GM19351 (cell line): ENCODE data around the gene LMAN1L.

ENCODE experiments used
- ATAC-seq: cut with Tn5 transposase; IDR thresholded peaks from one replicate; pipeline ENCODE4 v1.9.1; 2021; ENCODE audit warnings: mild to moderate bottlenecking, moderate library complexity; ENCODE audit not compliant: unreplicated experiment

Gene LMAN1L

GRCh38 chr15:74851960-74852359 lies 39.3 kb downstream of the LMAN1L start:
- ATAC-seq = no peak

GRCh38 chr15:74854453-74855022 lies 41.9 kb downstream of the LMAN1L start:
- no peak for ATAC-seq

DNA sequence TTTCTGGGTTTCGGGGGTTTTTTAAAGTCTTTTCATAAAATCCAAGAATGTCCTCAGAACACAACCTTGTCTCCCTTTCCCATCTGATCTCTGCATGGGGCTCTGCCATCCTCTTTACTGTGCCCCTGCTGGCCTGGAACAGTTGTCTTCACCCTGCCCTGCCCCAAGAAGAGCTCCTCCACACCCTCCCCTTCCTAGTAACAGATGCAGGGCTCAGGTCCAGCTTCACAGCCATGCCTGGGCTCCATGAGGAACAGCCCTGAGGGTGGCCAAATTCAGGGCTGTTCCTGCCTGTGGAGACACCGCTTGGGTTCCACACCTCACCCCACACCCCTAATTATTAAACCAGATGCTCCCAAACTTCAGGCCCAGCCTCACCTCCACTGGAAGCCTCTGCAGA lies 43.2 kb downstream of the LMAN1L start:
- ATAC-seq = no peak

DNA sequence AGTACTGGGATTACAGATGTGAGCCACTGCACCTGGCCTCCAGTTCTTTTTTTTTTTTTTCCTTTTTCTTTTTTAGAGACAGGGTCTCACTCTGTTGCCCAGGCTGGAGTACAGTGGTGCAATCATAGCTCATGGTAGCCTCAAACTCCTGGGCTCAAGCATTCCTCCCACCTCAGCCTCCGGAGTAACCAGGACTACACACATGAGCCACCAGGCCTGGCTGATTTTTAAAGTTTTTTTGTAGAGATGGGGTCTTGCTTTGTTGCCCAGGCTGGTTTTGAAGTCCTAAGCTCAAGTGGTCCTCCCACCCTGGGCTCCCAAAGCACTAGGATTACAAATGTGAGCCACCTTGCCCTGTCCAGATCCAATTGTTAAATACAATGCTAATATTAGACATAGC lies 43.9 kb downstream of the LMAN1L start:
- ATAC-seq = no peak

DNA sequence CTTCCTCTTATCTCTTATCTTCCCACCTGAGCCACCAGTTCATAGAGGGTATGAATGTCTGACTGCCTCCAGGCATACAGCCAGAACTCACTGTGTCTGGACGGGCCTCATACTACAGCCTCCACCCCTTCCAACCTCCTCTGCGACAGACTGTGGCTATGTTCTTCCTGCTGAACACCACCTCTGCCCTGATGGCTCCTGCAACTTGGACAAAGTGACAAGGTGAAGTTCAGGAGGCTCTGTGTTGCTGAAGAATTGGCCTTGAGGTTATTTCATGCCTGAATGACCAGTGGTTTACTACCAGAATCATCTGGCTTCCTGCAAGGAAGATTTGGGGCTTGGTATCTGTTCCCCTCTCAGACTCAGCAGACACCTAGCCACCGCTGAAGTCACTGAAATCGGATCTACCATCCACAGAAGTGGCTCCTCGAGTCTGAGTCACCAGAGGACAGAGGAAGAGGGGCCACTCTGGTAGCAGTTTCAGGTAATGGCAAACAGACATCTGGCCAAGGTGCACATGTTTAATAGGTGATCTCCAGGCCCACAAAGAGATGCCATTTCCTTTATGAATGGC lies 44.5 kb downstream of the LMAN1L start:
- peak; percentile 80 for ATAC-seq

DNA sequence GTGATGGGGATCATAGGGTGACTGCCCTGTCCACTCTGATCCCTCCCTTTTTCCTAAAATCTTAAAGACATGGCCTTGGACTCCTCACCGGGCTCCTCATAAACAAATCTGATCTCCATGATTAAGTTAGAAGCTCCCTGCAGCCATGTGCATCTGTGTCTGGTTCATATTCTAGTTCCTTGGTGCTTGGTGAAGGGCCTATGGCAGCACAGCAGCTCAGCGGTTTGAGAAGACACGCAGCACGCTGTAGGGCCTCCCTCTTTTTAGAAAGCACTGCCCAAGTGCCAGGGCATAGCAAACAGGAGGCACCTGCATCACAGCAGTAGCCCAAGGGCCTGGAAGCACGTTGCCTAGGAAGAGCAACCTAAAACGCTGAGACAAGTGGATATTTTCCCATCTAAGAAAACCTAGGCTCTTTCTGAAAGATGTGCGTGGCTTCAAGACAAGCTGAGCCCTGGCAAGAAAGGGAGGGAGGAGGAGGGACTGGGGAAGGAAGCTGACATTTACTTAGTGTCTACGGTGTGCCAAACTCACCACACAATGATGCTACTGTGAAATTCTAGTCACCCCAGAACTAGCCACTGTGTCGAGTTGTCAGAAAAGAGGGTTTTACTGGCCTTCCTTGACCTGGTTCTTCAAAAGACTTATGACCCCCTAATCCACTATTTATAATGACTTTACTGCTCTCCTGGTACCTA lies 45.2 kb downstream of the LMAN1L start:
- ATAC-seq = no peak

DNA sequence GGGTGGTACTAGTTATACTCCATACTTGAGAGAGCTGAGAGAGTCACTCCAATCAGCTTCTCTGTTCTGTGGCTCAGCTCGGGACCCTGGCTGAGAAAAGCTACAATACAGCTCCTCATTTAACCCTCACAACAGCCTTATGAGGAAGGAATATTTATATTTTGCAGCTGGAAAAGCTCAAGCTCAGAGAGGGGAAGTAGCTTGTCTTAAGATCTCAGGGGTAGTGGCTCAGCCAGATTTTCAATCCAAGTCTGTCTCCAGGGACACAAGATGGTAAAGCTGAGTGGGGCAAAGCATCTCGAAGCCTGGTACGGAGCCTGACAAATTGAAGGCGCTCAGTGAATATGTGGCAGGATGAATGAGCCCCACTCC lies 45.7 kb downstream of the LMAN1L start:
- ATAC-seq = no peak

DNA sequence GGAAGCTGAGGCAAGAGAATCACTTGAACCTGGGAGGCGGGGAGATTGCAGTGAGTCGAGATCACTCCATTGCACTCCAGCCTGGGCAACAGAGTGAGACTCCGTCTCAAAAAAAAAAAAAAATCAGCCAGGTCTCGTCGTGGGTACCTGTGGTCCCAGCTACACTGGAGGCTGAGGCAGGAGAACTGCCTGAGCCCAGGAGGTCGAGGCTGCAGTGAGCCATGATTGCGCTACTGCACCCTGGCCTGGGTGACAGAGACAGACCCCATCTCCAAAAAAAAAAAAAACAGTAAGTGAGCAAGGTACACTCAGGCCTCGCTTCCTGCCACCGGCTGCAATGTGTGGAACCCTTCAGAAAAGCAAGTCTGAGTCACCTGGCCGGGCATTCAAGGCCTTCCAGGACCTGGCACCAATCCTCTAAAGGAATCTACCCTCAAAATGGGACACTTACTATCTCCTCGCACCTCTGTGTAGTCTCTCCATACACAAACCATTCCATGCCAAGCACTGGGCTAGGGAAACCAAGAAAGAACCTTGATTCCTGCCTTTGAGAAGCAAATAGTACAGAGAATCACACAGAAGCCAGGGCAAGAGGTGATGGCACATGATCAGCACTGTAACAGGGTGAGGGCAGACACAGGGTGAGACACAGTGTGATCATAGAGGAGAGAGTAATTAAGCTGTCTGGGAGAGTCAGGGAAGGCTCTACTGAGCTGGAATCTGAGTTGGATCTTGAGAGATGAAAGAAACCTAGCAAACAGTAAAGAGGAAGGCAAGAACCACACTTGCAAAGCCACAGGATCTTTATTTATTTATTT lies 50.8 kb downstream of the LMAN1L start:
- ATAC-seq = no peak

DNA sequence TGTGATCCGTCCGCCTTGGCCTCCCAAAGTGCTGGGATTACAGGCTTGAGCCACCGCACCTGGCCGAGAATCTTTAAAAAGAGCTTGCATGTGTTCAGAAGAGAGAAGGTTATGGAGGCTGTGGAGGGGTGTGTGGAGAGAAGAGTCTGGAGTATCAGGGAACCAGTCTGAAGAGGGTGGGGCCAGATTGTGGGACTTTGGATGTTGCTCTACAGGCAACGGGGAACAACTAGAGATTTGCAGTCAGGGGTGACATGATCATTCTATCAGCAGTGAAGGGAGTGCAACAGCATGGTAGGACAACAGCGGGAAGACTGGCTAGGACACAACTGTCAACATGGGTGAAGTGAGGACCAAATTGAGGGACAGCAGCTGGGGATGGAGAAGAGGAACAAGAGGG lies 51.7 kb downstream of the LMAN1L start:
- ATAC-seq = no peak

DNA sequence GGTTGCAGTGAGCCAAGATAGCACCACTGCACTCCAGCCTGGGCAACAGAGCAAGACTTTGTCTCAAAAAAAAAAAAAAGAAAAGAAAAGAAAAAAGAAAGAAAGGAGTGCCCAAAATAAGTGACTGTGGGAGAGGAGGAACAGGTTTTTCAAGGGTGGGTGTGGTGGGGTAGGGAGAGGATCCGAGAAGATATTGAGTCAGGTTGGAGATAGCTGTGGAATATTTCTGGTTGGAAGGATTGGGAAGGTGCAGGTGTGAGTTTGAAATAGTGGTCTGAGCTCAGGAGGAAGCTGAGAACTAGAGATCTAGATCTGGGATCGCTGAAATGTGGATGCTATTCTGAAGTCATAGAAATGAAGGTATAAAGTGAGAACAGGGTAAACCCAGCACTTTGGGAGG lies 52.7 kb downstream of the LMAN1L start:
- no peak for ATAC-seq

- ATAC-seq = no peak
Observed at GRCh38 chr15:74866090-74866489, 53.5 kb downstream of the LMAN1L start.

DNA sequence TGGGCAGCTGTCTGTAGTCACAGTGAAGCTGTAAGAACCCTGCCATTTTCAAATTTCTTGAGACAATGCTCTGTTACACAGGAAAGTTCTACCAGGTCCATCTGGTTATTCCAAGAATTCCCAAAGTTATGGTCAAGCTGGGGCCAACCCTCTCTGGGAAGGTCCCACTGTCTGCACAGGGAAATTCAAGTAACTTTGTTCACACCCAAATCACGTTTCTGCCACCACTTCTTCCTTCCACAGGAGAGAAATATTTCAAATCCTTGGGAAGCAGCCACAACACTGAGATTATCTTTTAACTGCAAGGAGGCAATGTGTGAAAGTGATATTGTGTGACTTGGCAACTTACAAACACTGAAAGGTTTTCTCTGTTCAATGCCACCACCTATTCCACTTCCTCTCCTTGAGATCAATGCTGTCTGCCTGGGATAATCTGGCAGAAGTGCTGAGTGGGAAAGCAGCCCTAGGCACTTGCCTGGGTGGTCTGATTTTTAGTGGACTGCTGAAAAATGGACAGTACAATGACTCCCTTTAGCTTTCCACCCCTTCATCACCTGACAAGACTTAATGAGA lies 54.9 kb downstream of the LMAN1L start:
- ATAC-seq = no peak

DNA sequence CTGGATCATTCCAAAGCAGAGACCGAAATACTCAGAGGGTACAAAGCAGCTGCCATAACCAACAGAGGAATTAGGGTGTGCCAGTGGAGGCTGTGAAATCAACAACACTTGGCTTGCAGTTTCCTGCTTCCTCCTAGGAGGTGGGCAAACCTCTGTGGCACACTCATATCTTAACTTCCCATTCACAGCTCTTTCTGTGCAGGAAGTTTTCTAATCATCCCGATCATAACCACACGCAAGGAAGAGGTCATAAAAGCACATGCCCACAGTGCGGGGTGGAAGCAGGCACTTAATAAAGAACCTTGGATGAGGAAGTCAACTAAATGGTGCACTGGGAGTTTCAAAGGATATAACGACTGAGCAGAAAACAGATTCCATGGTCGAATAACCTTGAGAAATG lies 55.4 kb downstream of the LMAN1L start:
- no peak for ATAC-seq

GRCh38 chr15:74869372-74869725 lies 56.7 kb downstream of the LMAN1L start:
- ATAC-seq = no peak

DNA sequence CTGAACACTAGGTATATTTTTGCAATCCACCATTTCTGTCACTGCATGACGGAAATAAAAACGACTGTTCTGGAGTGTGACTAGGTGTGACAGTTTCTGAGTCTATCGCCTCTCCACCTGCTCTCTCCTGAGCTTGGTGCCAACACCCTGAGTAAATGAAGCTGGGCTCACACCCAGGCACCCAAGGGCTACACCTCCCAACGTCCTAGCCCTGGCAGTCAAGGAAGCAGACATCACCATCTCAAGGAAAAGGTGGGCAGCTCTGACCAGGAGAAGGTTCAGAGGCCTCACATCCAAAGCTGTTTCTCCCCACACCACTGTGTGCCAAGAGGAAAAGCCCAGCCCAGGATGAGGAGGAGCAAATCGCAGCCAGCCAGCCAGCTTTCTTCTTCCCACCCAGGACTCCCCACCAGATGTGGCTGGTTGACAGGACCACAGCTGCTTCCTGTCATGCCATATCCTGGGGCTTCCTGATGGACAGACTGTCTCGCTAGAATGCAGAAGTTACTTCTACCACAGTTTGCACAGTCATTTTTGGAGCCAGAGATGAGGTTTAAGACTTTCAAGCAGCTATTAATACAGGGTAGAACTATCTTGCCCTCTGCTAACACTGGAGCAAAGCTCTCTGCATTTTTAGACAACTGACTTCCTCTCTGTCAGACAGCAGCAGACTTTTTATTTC lies 57.2 kb downstream of the LMAN1L start:
- ATAC-seq = no peak

GRCh38 chr15:74870436-74871215 lies 58.0 kb downstream of the LMAN1L start:
- ATAC-seq = no peak

DNA sequence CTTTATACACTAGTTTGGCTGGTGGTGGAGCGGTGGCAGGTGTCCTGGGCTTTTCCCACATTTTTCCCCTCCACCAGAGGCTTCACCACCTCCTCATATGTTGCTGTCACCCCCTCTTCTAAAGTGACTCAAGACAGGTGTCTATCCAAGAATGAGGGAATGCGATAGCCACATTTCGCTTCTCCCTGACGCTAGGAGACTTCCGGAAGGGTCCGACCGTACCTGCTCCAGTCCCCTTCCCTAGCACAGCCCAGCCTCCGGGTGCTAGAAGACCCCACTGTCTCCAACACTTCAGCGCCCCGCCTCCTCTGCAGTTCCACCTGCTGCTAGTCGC lies 60.0 kb downstream of the LMAN1L start:
- ATAC-seq = no peak

GRCh38 chr15:74873036-74873755 lies 60.6 kb downstream of the LMAN1L start, which contains the start of gene SCAMP2:
SCAMP2 (minus strand) TSS chr15:74873365; CDS start chr15:74873255, 110 bp downstream.
- ATAC-seq = peak; percentile 85

DNA sequence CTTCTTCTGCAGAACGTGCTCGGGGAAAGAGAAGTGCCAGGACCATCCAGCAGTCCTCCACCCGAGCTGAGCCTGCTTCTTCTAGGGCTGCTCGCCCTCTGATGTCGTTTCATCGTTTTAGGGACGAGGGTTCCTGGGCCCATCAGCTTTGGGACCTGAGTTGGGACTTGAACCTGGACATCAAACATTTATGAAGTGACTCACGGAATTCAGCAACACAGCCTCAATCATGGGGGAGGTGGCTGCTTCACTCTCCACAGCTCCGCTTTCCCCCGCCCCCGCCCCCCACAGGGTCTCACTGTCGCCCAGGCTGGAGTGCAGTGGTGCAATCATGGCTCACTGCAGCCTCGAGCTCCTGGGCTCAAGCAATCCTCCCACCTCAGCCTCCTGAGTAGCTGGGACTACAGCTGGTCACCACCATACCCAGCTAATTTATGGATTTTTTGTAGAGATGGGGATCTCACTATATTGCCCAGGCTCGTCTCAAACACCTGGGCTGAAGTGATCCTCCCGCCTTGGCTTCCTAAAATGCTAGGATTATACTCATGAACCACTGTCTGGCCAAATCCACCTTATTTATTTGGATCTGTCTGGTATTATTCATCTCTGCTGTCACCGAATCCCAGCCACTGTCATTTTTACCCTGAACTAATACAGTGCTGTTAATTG lies 61.3 kb downstream of the LMAN1L start:
- no peak for ATAC-seq
